CD4-positive, alpha-beta T cell treated with Interferon alpha-2 for 1 hour (primary cell): ENCODE measurements around the gene CHST8.
A peak's percentile ranks its signal among the peaks of the same experiment; 100 is the strongest.

ENCODE experiments used
- DNase-seq, 2 donors: peaks; one replicate each; pipeline ENCODE4 v3.0.0-alpha.2; 2020 to 2022

The CHST8 gene

GRCh38 chr19:33773704-33774624 lies 152.2 kb downstream of the CHST8 start:
- no peak for DNase-seq

GRCh38 chr19:33774751-33775150 lies 153.0 kb downstream of the CHST8 start:
- no peak for DNase-seq

GRCh38 chr19:33775731-33776487 lies 154.2 kb downstream of the CHST8 start:
- DNase-seq = no peak

- no peak for DNase-seq
Observed at GRCh38 chr19:33777351-33777750, 155.6 kb downstream of the CHST8 start.

- no peak for DNase-seq
Observed at GRCh38 chr19:33777753-33778088, 156.0 kb downstream of the CHST8 start.

GRCh38 chr19:33778089-33778791 lies 156.5 kb downstream of the CHST8 start:
- peak; percentile 80 to 86 for DNase-seq

GRCh38 chr19:33779849-33780248 lies 158.1 kb downstream of the CHST8 start:
- no peak for DNase-seq

GRCh38 chr19:33780251-33780650 lies 158.5 kb downstream of the CHST8 start:
- no peak for DNase-seq

- DNase-seq = no peak
Observed at GRCh38 chr19:33780746-33781145, 159.0 kb downstream of the CHST8 start.

- no peak for DNase-seq
Observed at GRCh38 chr19:33781415-33781935, 159.7 kb downstream of the CHST8 start.

GRCh38 chr19:33781996-33782395 lies 160.2 kb downstream of the CHST8 start:
- no peak for DNase-seq

- no peak for DNase-seq
Observed at GRCh38 chr19:33784432-33784831, 162.7 kb downstream of the CHST8 start.

- no peak for DNase-seq
Observed at GRCh38 chr19:33785795-33786194, 164.0 kb downstream of the CHST8 start.

GRCh38 chr19:33788676-33789075 lies 166.9 kb downstream of the CHST8 start:
- DNase-seq = no peak

GRCh38 chr19:33789344-33789743 lies 167.6 kb downstream of the CHST8 start:
- DNase-seq = no peak

GRCh38 chr19:33794683-33795369 lies 173.1 kb downstream of the CHST8 start:
- no peak for DNase-seq

GRCh38 chr19:33795370-33796163 lies 173.8 kb downstream of the CHST8 start:
- DNase-seq = peak; percentile 32 to 50

- DNase-seq = no peak
Observed at GRCh38 chr19:33796164-33796875, 174.6 kb downstream of the CHST8 start, which contains the start of gene KCTD15. Gene KCTD15 (plus strand): TSS chr19:33796870. CDS start chr19:33800455, 3,585 bp downstream.

- peak in 1 of 2 donors; percentile 28 for DNase-seq
Observed at GRCh38 chr19:33797802-33798671, 176.3 kb downstream of the CHST8 start.

- no peak for DNase-seq
Observed at GRCh38 chr19:33798681-33799111, 176.9 kb downstream of the CHST8 start.
